ENCODE data around the gene BCHE.
"Not testable (repeated sequence)": the region's sequence is repeated elsewhere in the genome, so short reads cannot be mapped to it uniquely, and the experiment has no call there.

BCHE gene

GRCh38 chr3:165827233-165827632, 10.0 kb downstream of the BCHE start:
- DNase-seq: no peak
- in situ Hi-C loops (cut with HindIII; ENCODE audit: low pct_ligation_motif_present, low pct_unique_long_range_greater_than_20kb, low sequenced_read_pairs): no loop called here

- no peak for DNase-seq
- in situ Hi-C loops (cut with HindIII; ENCODE audit: low pct_ligation_motif_present, low pct_unique_long_range_greater_than_20kb, low sequenced_read_pairs): no loop called here
These were observed 16.5 kb downstream of the BCHE start for GRCh38 chr3:165820671-165821123.

- no peak for DNase-seq
- in situ Hi-C loops (cut with HindIII; ENCODE audit: low pct_ligation_motif_present, low pct_unique_long_range_greater_than_20kb, low sequenced_read_pairs): no loop called here
These were observed 20.0 kb downstream of the BCHE start for GRCh38 chr3:165817160-165817709.

- in situ Hi-C loops (cut with HindIII; ENCODE audit: low pct_ligation_motif_present, low pct_unique_long_range_greater_than_20kb, low sequenced_read_pairs): no loop called here
- DNase-seq: no peak
These were observed 21.0 kb downstream of the BCHE start for GRCh38 chr3:165816209-165816608.

GRCh38 chr3:165815682-165816081, 21.5 kb downstream of the BCHE start:
- in situ Hi-C loops (cut with HindIII; ENCODE audit: low pct_ligation_motif_present, low pct_unique_long_range_greater_than_20kb, low sequenced_read_pairs): no loop called here
- no peak for DNase-seq

GRCh38 chr3:165814380-165814779, 22.8 kb downstream of the BCHE start:
- in situ Hi-C loops (cut with HindIII; ENCODE audit: low pct_ligation_motif_present, low pct_unique_long_range_greater_than_20kb, low sequenced_read_pairs): no loop called here
- DNase-seq: peak; percentile 34

- in situ Hi-C loops (cut with HindIII; ENCODE audit: low pct_ligation_motif_present, low pct_unique_long_range_greater_than_20kb, low sequenced_read_pairs); DNase-seq: not testable (repeated sequence)
These were observed 29.3 kb downstream of the BCHE start for GRCh38 chr3:165807937-165808336.

GRCh38 chr3:165805946-165806561, 31.2 kb downstream of the BCHE start:
- DNase-seq: peak; percentile 65
- in situ Hi-C loops (cut with HindIII; ENCODE audit: low pct_ligation_motif_present, low pct_unique_long_range_greater_than_20kb, low sequenced_read_pairs): no loop called here

- no peak for DNase-seq
- in situ Hi-C loops (cut with HindIII; ENCODE audit: low pct_ligation_motif_present, low pct_unique_long_range_greater_than_20kb, low sequenced_read_pairs): no loop called here
These were observed 33.8 kb downstream of the BCHE start for GRCh38 chr3:165803471-165803870.

GRCh38 chr3:165800970-165801369, 36.3 kb downstream of the BCHE start:
- in situ Hi-C loops (cut with HindIII; ENCODE audit: low pct_ligation_motif_present, low pct_unique_long_range_greater_than_20kb, low sequenced_read_pairs): no loop called here
- DNase-seq: no peak

GRCh38 chr3:165799026-165799425, 38.2 kb downstream of the BCHE start:
- in situ Hi-C loops (cut with HindIII; ENCODE audit: low pct_ligation_motif_present, low pct_unique_long_range_greater_than_20kb, low sequenced_read_pairs): no loop called here

GRCh38 chr3:165797551-165797950, 39.7 kb downstream of the BCHE start:
- no peak for DNase-seq
- in situ Hi-C loops (cut with HindIII; ENCODE audit: low pct_ligation_motif_present, low pct_unique_long_range_greater_than_20kb, low sequenced_read_pairs): no loop called here

More at GRCh38 chr3:165799026-165799425, 38.2 kb downstream of the BCHE start:
- DNase-seq: no peak

- no peak for DNase-seq
- in situ Hi-C loops (cut with HindIII; ENCODE audit: low pct_ligation_motif_present, low pct_unique_long_range_greater_than_20kb, low sequenced_read_pairs): no loop called here
These were observed 40.5 kb downstream of the BCHE start for GRCh38 chr3:165796701-165797100.

GRCh38 chr3:165788531-165788930, 48.7 kb downstream of the BCHE start:
- DNase-seq: no peak
- in situ Hi-C loops (cut with HindIII; ENCODE audit: low pct_ligation_motif_present, low pct_unique_long_range_greater_than_20kb, low sequenced_read_pairs): no loop called here

GRCh38 chr3:165786013-165786412, 51.2 kb downstream of the BCHE start:
- in situ Hi-C loops (cut with HindIII; ENCODE audit: low pct_ligation_motif_present, low pct_unique_long_range_greater_than_20kb, low sequenced_read_pairs): no loop called here
- no peak for DNase-seq

GRCh38 chr3:165784337-165784736, 52.9 kb downstream of the BCHE start:
- in situ Hi-C loops (cut with HindIII; ENCODE audit: low pct_ligation_motif_present, low pct_unique_long_range_greater_than_20kb, low sequenced_read_pairs): no loop called here
- no peak for DNase-seq

GRCh38 chr3:165783383-165783782, 53.8 kb downstream of the BCHE start:
- no peak for DNase-seq
- in situ Hi-C loops (cut with HindIII; ENCODE audit: low pct_ligation_motif_present, low pct_unique_long_range_greater_than_20kb, low sequenced_read_pairs): no loop called here

- in situ Hi-C loops (cut with HindIII; ENCODE audit: low pct_ligation_motif_present, low pct_unique_long_range_greater_than_20kb, low sequenced_read_pairs): no loop called here
- no peak for DNase-seq
These were observed 58.3 kb downstream of the BCHE start for GRCh38 chr3:165778891-165779290.

GRCh38 chr3:165778456-165778855, 58.8 kb downstream of the BCHE start:
- no peak for DNase-seq
- in situ Hi-C loops (cut with HindIII; ENCODE audit: low pct_ligation_motif_present, low pct_unique_long_range_greater_than_20kb, low sequenced_read_pairs): no loop called here

GRCh38 chr3:165775824-165776223, 61.4 kb downstream of the BCHE start:
- in situ Hi-C loops (cut with HindIII; ENCODE audit: low pct_ligation_motif_present, low pct_unique_long_range_greater_than_20kb, low sequenced_read_pairs): no loop called here
- DNase-seq: no peak
